GM21723 (cell line): Measurements from ENCODE around the gene GET4.

Experiments used
- ATAC-seq: cut with Tn5 transposase; IDR thresholded peaks from one replicate; pipeline ENCODE4 v1.9.1; 2021; ENCODE audit warnings: mild to moderate bottlenecking, moderate library complexity; ENCODE audit not compliant: unreplicated experiment

Gene GET4

GRCh38 chr7:945147-945555, 68.8 kb downstream of the GET4 start:
- no peak for ATAC-seq

- ATAC-seq: no peak
Observed at GRCh38 chr7:945556-946255, 69.4 kb downstream of the GET4 start.
